T-helper 2 cell treated with Interferon-gamma antibody and Interleukin-4, amounts not matched to agents 5 μg/mL and 100 μg/mL, for 36 hours (primary cell): ENCODE measurements around the gene SMYD3.
"Not testable (repeated sequence)": the region's sequence is repeated elsewhere in the genome, so short reads cannot be mapped to it uniquely, and the experiment has no call there.

Source experiments
- DNase-seq: peaks from one replicate; pipeline ENCODE4 v3.0.0; 2021; ENCODE audit warnings: low spot score
- H3K27ac Mint-ChIP-seq: one replicate; pipeline ENCODE4 v1.8.0; 2021; ENCODE audit warnings: mild to moderate bottlenecking, mixed read lengths
- H3K27me3 Mint-ChIP-seq: one replicate; pipeline ENCODE4 v1.8.0; 2021; ENCODE audit warnings: low read depth, mixed read lengths
- H3K36me3 Mint-ChIP-seq: one replicate; pipeline ENCODE4 v1.8.0; 2021; ENCODE audit warnings: low read depth, mixed read lengths
- H3K4me1 Mint-ChIP-seq: one replicate; pipeline ENCODE4 v1.8.0; 2021; ENCODE audit warnings: low read depth, mixed read lengths
- H3K4me3 Mint-ChIP-seq: one replicate; pipeline ENCODE4 v1.8.0; 2022; ENCODE audit warnings: mild to moderate bottlenecking, moderate library complexity, mixed read lengths
- H3K9me3 Mint-ChIP-seq: one replicate; pipeline ENCODE4 v1.8.0; 2021; ENCODE audit warnings: mixed read lengths

Gene SMYD3

GRCh38 chr1:245714027-245714426 is 793.1 kb downstream of the SMYD3 start:
- H3K4me1 Mint-ChIP-seq, H3K27ac Mint-ChIP-seq, DNase-seq, H3K4me3 Mint-ChIP-seq, H3K9me3 Mint-ChIP-seq, H3K36me3 Mint-ChIP-seq, H3K27me3 Mint-ChIP-seq: not testable (repeated sequence)

- H3K4me1 Mint-ChIP-seq, result no peaks in the 10 kb centered on the region
- no peak for DNase-seq
These were observed 795.8 kb downstream of the SMYD3 start for GRCh38 chr1:245710961-245711903.

GRCh38 chr1:245707941-245708340 is 799.1 kb downstream of the SMYD3 start:
- no peak for DNase-seq
- H3K4me3 Mint-ChIP-seq, result no peak overlapping the region
- no peaks in the 10 kb centered on the region for H3K27me3 Mint-ChIP-seq
- H3K27ac Mint-ChIP-seq, result no peak overlapping the region
- no peaks in the 10 kb centered on the region for H3K36me3 Mint-ChIP-seq
- H3K4me1 Mint-ChIP-seq, result no peaks in the 10 kb centered on the region
- H3K9me3 Mint-ChIP-seq, result no peaks in the 10 kb centered on the region

More at GRCh38 chr1:245710961-245711903, 795.8 kb downstream of the SMYD3 start:
- H3K9me3 Mint-ChIP-seq, result no peaks in the 10 kb centered on the region
- H3K4me3 Mint-ChIP-seq, result no peak overlapping the region
- H3K27me3 Mint-ChIP-seq, result no peaks in the 10 kb centered on the region
- no peak overlapping the region for H3K27ac Mint-ChIP-seq
- no peaks in the 10 kb centered on the region for H3K36me3 Mint-ChIP-seq

GRCh38 chr1:245704765-245705164 is 802.3 kb downstream of the SMYD3 start:
- H3K27ac Mint-ChIP-seq, result no peak overlapping the region
- H3K4me1 Mint-ChIP-seq, result no peaks in the 10 kb centered on the region
- no peak overlapping the region for H3K4me3 Mint-ChIP-seq
- no peaks in the 10 kb centered on the region for H3K36me3 Mint-ChIP-seq
- no peak for DNase-seq
- H3K9me3 Mint-ChIP-seq, result no peaks in the 10 kb centered on the region
- H3K27me3 Mint-ChIP-seq, result no peaks in the 10 kb centered on the region

- no peak for DNase-seq
- no peak overlapping the region for H3K4me3 Mint-ChIP-seq
- H3K27me3 Mint-ChIP-seq, result no peaks in the 10 kb centered on the region
These were observed 802.7 kb downstream of the SMYD3 start for GRCh38 chr1:245704341-245704740.

GRCh38 chr1:245702346-245702745 is 804.7 kb downstream of the SMYD3 start:
- H3K4me3 Mint-ChIP-seq, result no peak overlapping the region
- H3K9me3 Mint-ChIP-seq, result no peaks in the 10 kb centered on the region
- no peaks in the 10 kb centered on the region for H3K36me3 Mint-ChIP-seq
- H3K4me1 Mint-ChIP-seq, result no peaks in the 10 kb centered on the region
- H3K27me3 Mint-ChIP-seq, result no peaks in the 10 kb centered on the region
- H3K27ac Mint-ChIP-seq, result no peak overlapping the region
- no peak for DNase-seq

More at GRCh38 chr1:245704341-245704740, 802.7 kb downstream of the SMYD3 start:
- no peaks in the 10 kb centered on the region for H3K36me3 Mint-ChIP-seq
- no peaks in the 10 kb centered on the region for H3K4me1 Mint-ChIP-seq
- H3K27ac Mint-ChIP-seq, result no peak overlapping the region
- no peaks in the 10 kb centered on the region for H3K9me3 Mint-ChIP-seq

GRCh38 chr1:245701631-245702030 is 805.4 kb downstream of the SMYD3 start:
- no peaks in the 10 kb centered on the region for H3K4me1 Mint-ChIP-seq
- no peak overlapping the region for H3K27ac Mint-ChIP-seq
- no peak overlapping the region for H3K4me3 Mint-ChIP-seq
- no peak for DNase-seq
- no peaks in the 10 kb centered on the region for H3K27me3 Mint-ChIP-seq
- H3K9me3 Mint-ChIP-seq, result no peaks in the 10 kb centered on the region
- H3K36me3 Mint-ChIP-seq, result no peaks in the 10 kb centered on the region

- no peaks in the 10 kb centered on the region for H3K36me3 Mint-ChIP-seq
- no peak for DNase-seq
- H3K4me3 Mint-ChIP-seq, result no peak overlapping the region
- H3K4me1 Mint-ChIP-seq, result no peaks in the 10 kb centered on the region
- no peaks in the 10 kb centered on the region for H3K9me3 Mint-ChIP-seq
- H3K27me3 Mint-ChIP-seq, result no peaks in the 10 kb centered on the region
- H3K27ac Mint-ChIP-seq, result no peak overlapping the region
These were observed 806.4 kb downstream of the SMYD3 start for GRCh38 chr1:245700631-245701030.
